H1 (cell line): ENCODE data around the gene MAPK8IP3. TPM values are rescaled to one million over a fixed set of nuclear protein-coding genes. Genes with fewer than 3 reads are reported as not detected.

ENCODE experiments used
- CTCF ChIA-PET: fragments of 300-600 bp; sonication (Branson Sonifier 250); formaldehyde crosslinking; loops from one replicate; lab custom pipeline; 2021; ENCODE audit not compliant: partially characterized antibody; lab: Charles Lee
- POLR2A ChIA-PET: fragments of 300-600 bp; sonication (Branson Sonifier 250); formaldehyde crosslinking; loops from one replicate; lab custom pipeline; 2021; ENCODE audit warnings: inconsistent platforms; ENCODE audit not compliant: partially characterized antibody; lab: Charles Lee
- DNase-seq, 2 experiments: peaks; one replicate each; pipeline versions ENCODE4 v3.0.0 to v3.0.0-alpha.2; 2010 to 2022; ENCODE audit warnings: low spot score in 2 of 2, low read depth in 1 of 2, mixed read lengths in 1 of 2
- FAIRE-seq: peaks from 2 replicates; lab custom pipeline; 2011; peaks lifted over from hg19 to GRCh38; lab: Jason Lieb, UNC
- H2AFZ ChIP-seq: 2 replicates; pipeline ENCODE4 v1.8.1; 2012; ENCODE audit warnings: low read length, inconsistent platforms
- H2AK5ac ChIP-seq: 2 replicates; pipeline ENCODE4 v1.6.1; 2013; ENCODE audit warnings: low read depth, low read length
- H2BK120ac ChIP-seq: replicated peaks from 2 replicates; pipeline ENCODE3; 2013; ENCODE audit warnings: low read depth, low read length, inconsistent platforms
- H2BK12ac ChIP-seq: 2 replicates; pipeline ENCODE4 v1.6.1; 2013; ENCODE audit warnings: low read depth, low read length
- H2BK15ac ChIP-seq: 2 replicates; pipeline ENCODE4 v1.6.1; 2013; ENCODE audit warnings: low read length
- H2BK20ac ChIP-seq: 2 replicates; pipeline ENCODE4 v1.6.1; 2013; ENCODE audit warnings: low read length
- H2BK5ac ChIP-seq: 2 replicates; pipeline ENCODE4 v1.6.1; 2013; ENCODE audit warnings: low read depth, low read length
- H3K14ac ChIP-seq: 2 replicates; pipeline ENCODE4 v1.6.1; 2013; ENCODE audit warnings: inconsistent platforms; ENCODE audit not compliant: insufficient read length
- H3K18ac ChIP-seq: 2 replicates; pipeline ENCODE4 v1.6.1; 2013; ENCODE audit warnings: low read length; ENCODE audit errors: extremely low read depth
- H3K23ac ChIP-seq: 2 replicates; pipeline ENCODE4 v1.6.1; 2013; ENCODE audit warnings: inconsistent platforms; ENCODE audit not compliant: insufficient read length
- H3K23me2 ChIP-seq: 2 replicates; pipeline ENCODE4 v1.6.1; 2013; ENCODE audit warnings: low read depth, low read length
- H3K27ac ChIP-seq: 2 replicates; pipeline ENCODE4 v1.6.1; 2011; ENCODE audit warnings: low read depth, low read length, inconsistent platforms
- H3K27me3 ChIP-seq, 4 experiments: replicated peaks in 1 of 4; 1 replicate in 1 of 4; 2 replicates in 3 of 4; pipeline versions ENCODE4 v1.6.1 to v1.8.1; 2011 to 2013; ENCODE audit warnings: low read length in 3 of 4, mild to moderate bottlenecking in 3 of 4, inconsistent platforms in 2 of 4, mixed read lengths in 2 of 4, moderate library complexity in 1 of 4; ENCODE audit not compliant: control insufficient read depth in 3 of 4, insufficient read depth in 3 of 4; ENCODE audit errors: extremely low read depth in 1 of 4
- H3K36me3 ChIP-seq, 4 experiments: 2 replicates each; pipeline versions ENCODE4 v1.6.1 to v1.8.1; 2011 to 2013; ENCODE audit warnings: mild to moderate bottlenecking in 4 of 4, low read length in 3 of 4, moderate library complexity in 2 of 4, control low read depth in 1 of 4, inconsistent platforms in 1 of 4; ENCODE audit not compliant: insufficient read depth in 4 of 4, control insufficient read depth in 2 of 4
- H3K4ac ChIP-seq: replicated peaks from 2 replicates; pipeline ENCODE3; 2013; ENCODE audit warnings: low read length, low read depth, mixed read lengths, inconsistent platforms; ENCODE audit not compliant: insufficient read length
- H3K4me1 ChIP-seq, 4 experiments: replicated peaks in 1 of 4; 1 replicate in 1 of 4; 2 replicates in 3 of 4; pipeline versions ENCODE4 v1.6.1 to v1.8.1; 2011 to 2013; ENCODE audit warnings: low read length in 3 of 4, inconsistent platforms in 2 of 4, mixed read lengths in 1 of 4; ENCODE audit not compliant: insufficient read depth in 4 of 4, control insufficient read depth in 3 of 4
- H3K4me2 ChIP-seq, 2 experiments: 2 replicates each; pipeline versions ENCODE4 v1.6.1 to v1.8.1; 2011 to 2013; ENCODE audit warnings: low read depth in 2 of 2, low read length in 2 of 2, control low read depth in 1 of 2, inconsistent platforms in 1 of 2, mild to moderate bottlenecking in 1 of 2; ENCODE audit not compliant: insufficient read depth in 1 of 2
- H3K4me3 ChIP-seq, 4 experiments: fragments of 200-600, 300-600 bp in 1 of 4; sonication (generic), shearing (Covaris generic), sonication (Bioruptor Twin) in 1 of 4; 2 replicates each; pipeline versions ENCODE4 v1.5.1 to v1.8.1; 2011 to 2016; ENCODE audit warnings: low read length in 4 of 4, low read depth in 3 of 4, control low read depth in 2 of 4, inconsistent platforms in 2 of 4, mild to moderate bottlenecking in 2 of 4, mixed read lengths in 1 of 4, moderate library complexity in 1 of 4; ENCODE audit not compliant: insufficient read depth in 2 of 4; ENCODE audit errors: extremely low read depth in 1 of 4
- H3K56ac ChIP-seq: replicated peaks from 2 replicates; pipeline ENCODE3; 2013; ENCODE audit warnings: low read depth, mild to moderate bottlenecking, mixed read lengths, low read length, inconsistent platforms; ENCODE audit not compliant: insufficient read length
- H3K79me1 ChIP-seq: 2 replicates; pipeline ENCODE4 v1.6.1; 2013; ENCODE audit warnings: low read depth, low read length, control low read depth
- H3K79me2 ChIP-seq, 2 experiments: 2 replicates each; pipeline versions ENCODE4 v1.6.1 to v1.8.1; 2012 to 2013; ENCODE audit warnings: low read length in 2 of 2, mild to moderate bottlenecking in 2 of 2, inconsistent platforms in 1 of 2; ENCODE audit not compliant: insufficient read depth in 2 of 2, control insufficient read depth in 1 of 2
- H3K9ac ChIP-seq, 4 experiments: replicated peaks in 1 of 4; 1 replicate in 1 of 4; 2 replicates in 3 of 4; pipeline versions ENCODE4 v1.6.1 to v1.8.1; 2011 to 2013; ENCODE audit warnings: low read depth in 3 of 4, low read length in 3 of 4, control low read depth in 2 of 4, mild to moderate bottlenecking in 2 of 4, moderate library complexity in 2 of 4, inconsistent platforms in 1 of 4; ENCODE audit errors: extremely low read depth in 1 of 4
- H3K9me3 ChIP-seq, 2 experiments: 2 replicates each; pipeline versions ENCODE4 v1.6.1 to v1.8.1; 2012 to 2013; ENCODE audit warnings: mild to moderate bottlenecking in 2 of 2, moderate library complexity in 2 of 2, control low read depth in 1 of 2, inconsistent platforms in 1 of 2, low read depth in 1 of 2, low read length in 1 of 2, mixed read lengths in 1 of 2; ENCODE audit not compliant: insufficient read depth in 2 of 2
- H4K20me1 ChIP-seq, 2 experiments: replicated peaks in 1 of 2; 2 replicates each; pipeline versions ENCODE3 to v1.8.1; 2011 to 2013; ENCODE audit warnings: inconsistent platforms in 2 of 2, low read length in 2 of 2, mild to moderate bottlenecking in 1 of 2; ENCODE audit not compliant: insufficient read depth in 2 of 2, control insufficient read depth in 1 of 2
- H4K5ac ChIP-seq: 2 replicates; pipeline ENCODE4 v1.6.1; 2013; ENCODE audit warnings: low read length, low read depth, mixed read lengths, inconsistent platforms; ENCODE audit not compliant: insufficient read length
- H4K8ac ChIP-seq: 2 replicates; pipeline ENCODE4 v1.8.0; 2013; ENCODE audit warnings: mild to moderate bottlenecking, moderate library complexity, low read length, inconsistent platforms; ENCODE audit not compliant: insufficient read depth; ENCODE audit errors: extremely low read depth
- H4K91ac ChIP-seq: replicated peaks from 2 replicates; pipeline ENCODE3; 2013; ENCODE audit warnings: low read length, mixed read lengths, inconsistent platforms; ENCODE audit not compliant: insufficient read length
- ASH2L ChIP-seq: fragments of 200-600, 300-600 bp; sonication (generic); IDR thresholded peaks from one replicate; pipeline ENCODE4 v1.7.1; 2017; ENCODE audit warnings: low read length
- BACH1 ChIP-seq: IDR thresholded peaks from 2 replicates; pipeline ENCODE4 v1.6.1; 2012; ENCODE audit warnings: low read length, improper control_type of control experiment
- E2F6 ChIP-seq: IDR thresholded peaks from 2 replicates; pipeline ENCODE4 v1.6.1; 2012; ENCODE audit warnings: inconsistent platforms
- MAFK ChIP-seq: IDR thresholded peaks from 2 replicates; pipeline ENCODE4 v1.6.1; 2012; ENCODE audit warnings: low read depth, mild to moderate bottlenecking, improper control_type of control experiment, low read length
- POLR2AphosphoS5 ChIP-seq: IDR thresholded peaks from 2 replicates; pipeline ENCODE4 v1.6.1; 2011; ENCODE audit warnings: low read depth, low read length
- RBBP5 ChIP-seq: IDR thresholded peaks from 2 replicates; pipeline ENCODE4 v1.7.1; 2012; ENCODE audit warnings: low read depth, mild to moderate bottlenecking, inconsistent platforms, low read length, moderate library complexity, borderline replicate concordance
- SRF ChIP-seq: IDR thresholded peaks from 2 replicates; pipeline ENCODE4 v1.6.1; 2011; ENCODE audit warnings: mild to moderate bottlenecking, low read depth, low read length, moderate library complexity
- TCF12 ChIP-seq: IDR thresholded peaks from 2 replicates; pipeline ENCODE4 v1.6.1; 2011; ENCODE audit warnings: low read depth, mild to moderate bottlenecking, low read length
- TEAD4 ChIP-seq: IDR thresholded peaks from 2 replicates; pipeline ENCODE4 v1.6.1; 2012; ENCODE audit warnings: low read depth, low read length, inconsistent platforms, mixed read lengths
- WGBS, 2 experiments: shearing (Covaris generic) in 1 of 2; methylation state at CpG; one replicate each; pipeline versions ENCODE4 v1.1.6 to v1.1.7; 2013 to 2015; ENCODE audit warnings: low lambda C conversion rate in 2 of 2, mixed read lengths in 2 of 2, inconsistent platforms in 1 of 2, low coverage in 1 of 2, missing lambda C conversion rate in 1 of 2; ENCODE audit not compliant: insufficient replicate concordance in 2 of 2, insufficient coverage in 1 of 2, insufficient read length in 1 of 2; ENCODE audit errors: extremely low coverage in 1 of 2, missing lambda C conversion rate in 1 of 2; 5-methylcytosine and 5-hydroxymethylcytosine counted together
- polyA plus RNA-seq, 7 experiments: library from polyadenylated mRNA; depleted of rRNA in 3 of 7; stranded (reverse) in 5 of 7; unstranded in 2 of 7; fragments of >200 nt in 5 of 7; fragments of 200-250 nt in 2 of 7; gene quantifications; 1 replicate in 5 of 7; 2 replicates in 1 of 7; 4 replicates in 1 of 7; pipeline versions ENCODE4 v1.2.1 to v1.2.3, GENCODE V29; 2011 to 2013; ENCODE audit warnings: missing spikeins in 2 of 7, mixed read lengths in 2 of 7
- total RNA-seq: library from RNA; stranded (reverse); fragmentation: NEBNext Ultra II Directional; extraction: Animal tissue kit (Norgen Biotek cat#: 25700); gene quantifications from 2 replicates; pipeline ENCODE4 v1.2.1, GENCODE V29; 2021
- TF ChIP-seq, protein P1 (sequence below): IDR thresholded peaks from 2 replicates; pipeline ENCODE4 v1.6.1; 2012; ENCODE audit warnings: low read length, inconsistent platforms

MAPK8IP3 gene
- total and polyA plus RNA-seq, 2 of the 8 experiments (the other 6 are each of a cell fraction or from before 2014, with no cell fraction given), result 16.9 to 43.4 TPM

- Histone ChIP-seq H3K23ac (no peak overlapping the region), H4K20me1 (peaks cover 8 to 33% of the 10 kb centered on the region in 2 experiments), H2BK20ac (no peak overlapping the region), H2BK5ac (0 out of 2 replicates have a peak overlapping the region, but pooled peaks have one; percentile 8), H2BK120ac (no peak overlapping the region), H3K27ac (no peak overlapping the region), H3K18ac (no peak overlapping the region), H3K4ac (no peak overlapping the region), H2BK15ac (no peak overlapping the region), H2BK12ac (no peak overlapping the region), H3K79me1 (peaks cover 13% of the 10 kb centered on the region), H4K5ac (no peak overlapping the region), H3K56ac (no peak overlapping the region), H3K9ac (no peak overlapping the region; a peak in 1 of 7 replicates), H2AFZ (no peak overlapping the region), H3K9me3 (no peaks in the 10 kb centered on the region), H3K4me3 (0 out of 8 replicates have a peak overlapping the region, but pooled peaks of 1 of the 4 experiments have one; percentile 98), H4K91ac (no peak overlapping the region), H3K36me3 (peaks cover 0 to 16% (median 7%) of the 10 kb centered on the region in 4 experiments; a peak in 6 of 8 replicates), H2AK5ac (0 out of 2 replicates have a peak overlapping the region, but pooled peaks have one; percentile 48), H3K23me2 (peaks cover 3% of the 10 kb centered on the region; the same call in 1 of the 2 replicates), H4K8ac (no peak overlapping the region), H3K79me2 (peaks cover 0 to 23% of the 10 kb centered on the region in 2 experiments; a peak in 2 of 4 replicates), H3K27me3 (no peaks in the 10 kb centered on the region), H3K4me2 (peak overlapping the region in 1 of 2 experiments; percentile 81; a peak in 1 of 4 replicates), H3K14ac (no peak overlapping the region), H3K4me1 (peaks cover 0 to 7% (median 4%) of the 10 kb centered on the region in 4 experiments; a peak in 5 of 7 replicates)
- DNase-seq, result no peak
- 94% methylated on average over 6 of the region's 6 CpGs; no CpG with 5 or more reads in 1 of the 2 experiments for WGBS, 2 experiments
- CTCF ChIA-PET, result interaction anchor here (0.7 to 0.8 kb wide), 2 partner anchors 8 to 106 kb away, joined by 3 to 4 read pairs; partner anchors contain the start of genes EME2 and MRPS34
- no peak for FAIRE-seq
- POLR2A ChIA-PET, result interaction anchor here (0.5 to 12.0 kb wide), 5 partner anchors 8 to 184 kb away, joined by 4 to 246 read pairs (median 15); partner anchors contain the start of genes EME2, IGFALS, JPT2 and MRPS34
- TF ChIP-seq TEAD4, result no peak
- no peak for TF ChIP-seq POLR2AphosphoS5
- no peak for TF ChIP-seq E2F6
- no peak for TF ChIP-seq RBBP5
- TF ChIP-seq, protein P1, sequence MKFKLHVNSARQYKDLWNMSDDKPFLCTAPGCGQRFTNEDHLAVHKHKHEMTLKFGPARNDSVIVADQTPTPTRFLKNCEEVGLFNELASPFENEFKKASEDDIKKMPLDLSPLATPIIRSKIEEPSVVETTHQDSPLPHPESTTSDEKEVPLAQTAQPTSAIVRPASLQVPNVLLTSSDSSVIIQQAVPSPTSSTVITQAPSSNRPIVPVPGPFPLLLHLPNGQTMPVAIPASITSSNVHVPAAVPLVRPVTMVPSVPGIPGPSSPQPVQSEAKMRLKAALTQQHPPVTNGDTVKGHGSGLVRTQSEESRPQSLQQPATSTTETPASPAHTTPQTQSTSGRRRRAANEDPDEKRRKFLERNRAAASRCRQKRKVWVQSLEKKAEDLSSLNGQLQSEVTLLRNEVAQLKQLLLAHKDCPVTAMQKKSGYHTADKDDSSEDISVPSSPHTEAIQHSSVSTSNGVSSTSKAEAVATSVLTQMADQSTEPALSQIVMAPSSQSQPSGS, result no peak
- TF ChIP-seq ASH2L, result no peak
- TF ChIP-seq SRF, result no peak
- no peak for TF ChIP-seq BACH1
- TF ChIP-seq TCF12, result no peak
- TF ChIP-seq MAFK, result no peak
Observed at GRCh38 chr16:1780677-1781072, 74.7 kb downstream of the MAPK8IP3 start.
